ENCODE data around the gene SAMD4A. TPM values are rescaled to one million over a fixed set of nuclear protein-coding genes. Genes with fewer than 3 reads are reported as not detected.

Gene SAMD4A
- total and polyA plus RNA-seq, 2 of the 4 experiments (the other 2 are of a cell fraction) = 22.9 to 38.2 TPM

DNA sequence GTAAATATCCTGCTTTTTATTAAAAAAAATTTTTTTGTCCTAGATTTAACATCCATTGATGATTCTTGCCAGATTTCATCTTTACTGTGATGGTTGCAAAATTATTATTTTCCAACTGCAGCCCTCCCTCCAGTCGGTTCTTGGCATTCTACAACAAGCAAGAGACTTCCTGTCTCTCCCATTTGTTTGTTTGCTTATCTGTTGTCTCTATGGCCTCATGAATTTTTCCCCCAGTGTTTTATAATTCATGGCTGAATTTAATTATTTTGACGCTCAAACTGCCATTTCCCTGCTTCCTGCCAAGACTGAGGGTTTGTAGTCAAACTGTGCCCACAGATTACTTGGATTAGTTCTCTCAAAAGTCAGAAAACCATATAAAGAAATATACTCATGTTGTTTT, 31.3 kb upstream of the SAMD4A start:
- BruUV-seq (replicated peaks) = no TSS peak
- CTCF ChIA-PET = no interaction called here
- in situ Hi-C loops (cut with MboI; ENCODE audit: low sequenced_read_pairs) = no loop called here

More for the DNA sequence above, 31.3 kb upstream of the SAMD4A start:
- H2BK120ac ChIP-seq (ENCODE audit: low read depth, low read length) = no peak overlapping the region
- POLR2A ChIA-PET (ENCODE audit: unreplicated experiment) = no interaction called here
- H2BK5ac ChIP-seq (ENCODE audit: low read depth, low read length, poor library complexity, severe bottlenecking) = no peak overlapping the region
- H3K56ac ChIP-seq (ENCODE audit: extremely low read depth, insufficient read depth, low read length) = no peak overlapping the region
- H3K79me1 ChIP-seq (ENCODE audit: low read depth in 1 of 2, low read length in 2 of 2) = no peaks in the 10 kb centered on the region; a peak in 1 of 4 replicates
- no peak overlapping the region for H3K4ac ChIP-seq (ENCODE audit: low read depth, low read length)
- no peak overlapping the region for H4K91ac ChIP-seq (ENCODE audit: insufficient read depth, low read depth, low read length)
- H2AK5ac ChIP-seq (ENCODE audit: low read depth, low read length) = no peak overlapping the region
- WGBS, 2 experiments (ENCODE audit: extremely low coverage in 2 of 2, insufficient read length in 1 of 2) = no CpG with 5 or more reads among the region's 2 CpGs
- no peak for TF ChIP-seq POLR2A (IDR thresholded peaks at IDR 0.05; ENCODE audit: low read depth, low read length)
- no peak for TF ChIP-seq MAZ (IDR thresholded peaks at IDR 0.05; ENCODE audit: borderline replicate concordance, low read depth, low read length)
- TF ChIP-seq RAD21 (IDR thresholded peaks at IDR 0.05; ENCODE audit: low read length) = no peak
- no peak for TF ChIP-seq RFX5 (IDR thresholded peaks at IDR 0.05; ENCODE audit: low read depth, low read length)
- no peak for TF ChIP-seq CHD1 (IDR thresholded peaks at IDR 0.05; ENCODE audit: low read depth, low read length)
- no peak for TF ChIP-seq FOS (IDR thresholded peaks at IDR 0.05; ENCODE audit: low read depth, low read length)
- TF ChIP-seq RCOR1 (IDR thresholded peaks at IDR 0.05; ENCODE audit: insufficient replicate concordance, low read length) = no peak
- TF ChIP-seq MXI1 (IDR thresholded peaks at IDR 0.05; ENCODE audit: borderline replicate concordance, low read depth, low read length) = no peak
- no peak for TF ChIP-seq CEBPB (IDR thresholded peaks at IDR 0.05; ENCODE audit: low read depth, low read length)
- H3K9ac ChIP-seq (ENCODE audit: low read depth, low read length) = no peak overlapping the region
- no peak overlapping the region for H2AFZ ChIP-seq (replicated peaks; ENCODE audit: low read length, poor library complexity)
- peaks cover 11% of the 10 kb centered on the region for H3K36me3 ChIP-seq (ENCODE audit: control insufficient read depth, insufficient read depth, low read length)
- no peaks in the 10 kb centered on the region for H3K4me1 ChIP-seq (ENCODE audit: control insufficient read depth, insufficient read depth, low read length)
- no peak overlapping the region for H4K8ac ChIP-seq (ENCODE audit: low read depth in 2 of 2, low read length in 2 of 2)
- no peak overlapping the region for H3K18ac ChIP-seq (ENCODE audit: low read depth, low read length)
- H3K27ac ChIP-seq (ENCODE audit: insufficient read depth, low read length) = no peak overlapping the region
- H2AK9ac ChIP-seq (replicated peaks; ENCODE audit: low read depth, low read length, poor library complexity) = no peak overlapping the region
- H3K23ac ChIP-seq (ENCODE audit: low read depth, low read length) = no peak overlapping the region
- no peak overlapping the region for H4K5ac ChIP-seq (ENCODE audit: low read depth, low read length)
- no peak for ATAC-seq (ENCODE audit: low read depth)
- H3K4me3 ChIP-seq (ENCODE audit: insufficient read depth, low read depth, low read length) = no peak overlapping the region
- H3K4me2 ChIP-seq (ENCODE audit: low read depth, low read length) = no peak overlapping the region
- no peak overlapping the region for H3K14ac ChIP-seq (replicated peaks; ENCODE audit: low read depth, low read length)
- no peaks in the 10 kb centered on the region for H4K20me1 ChIP-seq (ENCODE audit: insufficient read depth, low read length)
- no peaks in the 10 kb centered on the region for H3K9me3 ChIP-seq (ENCODE audit: control insufficient read depth, insufficient read depth, low read length)
- no peaks in the 10 kb centered on the region for H3K27me3 ChIP-seq (ENCODE audit: control insufficient read depth, insufficient read depth, low read length)
- no peak overlapping the region for H2BK20ac ChIP-seq (ENCODE audit: low read depth, low read length)
- H2BK15ac ChIP-seq (ENCODE audit: low read depth, low read length) = no peak overlapping the region
- no peak for DNase-seq
- intact Hi-C loops (cut with micrococcal nuclease) (no loop called here), dilution Hi-C loops (cut with HindIII; ENCODE audit: low sequenced_read_pairs, unreplicated experiment) (no loop called here)
- H3K9me1 ChIP-seq (ENCODE audit: insufficient read depth, low read length) = peaks cover 2% of the 10 kb centered on the region; the same call in 1 of the 2 replicates
